Testis (tissue), 2 donors: ENCODE measurements around the gene TXNRD1.

Experiments
- POLR2A ChIP-seq: fragments of 450-650 bp; IDR thresholded peaks from one replicate; pipeline ENCODE4 v1.6.1; 2017; ENCODE audit warnings: antibody characterized with exemption, mild to moderate bottlenecking, moderate library complexity
- TF ChIP-seq, protein P1 (sequence below), 3 experiments: fragments of 450-650 bp in 2 of 3; fragments of 200-600 bp in 1 of 3; sonication (generic) in 1 of 3; IDR thresholded peaks; one replicate each; pipeline ENCODE4 v1.5.1; 2016 to 2019; ENCODE audit warnings: antibody characterized with exemption in 3 of 3, mild to moderate bottlenecking in 2 of 3, moderate library complexity in 1 of 3

DNA sequence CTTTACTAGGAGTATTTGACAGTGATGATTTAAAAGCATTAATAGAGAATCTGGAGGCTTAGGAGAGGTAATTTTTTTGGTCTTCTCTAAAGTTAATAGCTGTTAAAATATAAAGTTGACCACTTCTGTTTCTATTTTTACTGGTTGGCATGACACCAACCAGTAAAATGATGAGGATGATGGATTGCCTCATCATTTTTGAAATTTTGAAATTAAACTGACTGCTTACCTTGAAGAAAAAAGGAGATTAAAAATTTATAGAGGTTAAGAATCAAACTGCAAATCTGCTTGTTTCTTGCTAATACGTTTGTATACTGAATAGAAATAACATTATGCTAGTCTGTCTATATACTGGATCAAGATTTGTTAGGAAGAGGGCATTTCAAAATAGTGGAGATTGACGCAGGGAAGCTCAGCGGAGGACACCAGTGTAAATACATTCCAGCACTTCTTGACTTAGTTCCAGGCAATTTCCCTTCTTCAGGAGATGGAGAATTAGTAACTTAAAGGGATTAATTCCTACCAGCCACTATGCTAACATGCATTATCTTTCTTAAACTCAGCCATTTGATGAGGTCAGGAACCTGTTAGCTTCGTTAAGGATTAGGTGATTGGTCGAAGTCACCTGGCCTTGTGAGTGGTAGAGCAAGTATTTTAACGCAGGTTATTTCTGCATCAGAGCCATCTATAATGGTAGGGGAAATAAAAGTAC is 91.5 kb downstream of the TXNRD1 start:
- no peak for TF ChIP-seq POLR2A
- TF ChIP-seq, protein P1, sequence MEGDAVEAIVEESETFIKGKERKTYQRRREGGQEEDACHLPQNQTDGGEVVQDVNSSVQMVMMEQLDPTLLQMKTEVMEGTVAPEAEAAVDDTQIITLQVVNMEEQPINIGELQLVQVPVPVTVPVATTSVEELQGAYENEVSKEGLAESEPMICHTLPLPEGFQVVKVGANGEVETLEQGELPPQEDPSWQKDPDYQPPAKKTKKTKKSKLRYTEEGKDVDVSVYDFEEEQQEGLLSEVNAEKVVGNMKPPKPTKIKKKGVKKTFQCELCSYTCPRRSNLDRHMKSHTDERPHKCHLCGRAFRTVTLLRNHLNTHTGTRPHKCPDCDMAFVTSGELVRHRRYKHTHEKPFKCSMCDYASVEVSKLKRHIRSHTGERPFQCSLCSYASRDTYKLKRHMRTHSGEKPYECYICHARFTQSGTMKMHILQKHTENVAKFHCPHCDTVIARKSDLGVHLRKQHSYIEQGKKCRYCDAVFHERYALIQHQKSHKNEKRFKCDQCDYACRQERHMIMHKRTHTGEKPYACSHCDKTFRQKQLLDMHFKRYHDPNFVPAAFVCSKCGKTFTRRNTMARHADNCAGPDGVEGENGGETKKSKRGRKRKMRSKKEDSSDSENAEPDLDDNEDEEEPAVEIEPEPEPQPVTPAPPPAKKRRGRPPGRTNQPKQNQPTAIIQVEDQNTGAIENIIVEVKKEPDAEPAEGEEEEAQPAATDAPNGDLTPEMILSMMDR (IDR thresholded peaks at IDR 0.05), result no peak
